GM11168 (cell line): ENCODE results near the gene TTC8.

Experiments
- in situ Hi-C: fragments of 300-500 bp; cut with MboI; formaldehyde crosslinking; loops from one replicate; pipeline ENCODE4 v1.12.0; 2022; ENCODE audit warnings: low sequenced_read_pairs; ENCODE audit not compliant: unreplicated experiment

Gene TTC8

DNA sequence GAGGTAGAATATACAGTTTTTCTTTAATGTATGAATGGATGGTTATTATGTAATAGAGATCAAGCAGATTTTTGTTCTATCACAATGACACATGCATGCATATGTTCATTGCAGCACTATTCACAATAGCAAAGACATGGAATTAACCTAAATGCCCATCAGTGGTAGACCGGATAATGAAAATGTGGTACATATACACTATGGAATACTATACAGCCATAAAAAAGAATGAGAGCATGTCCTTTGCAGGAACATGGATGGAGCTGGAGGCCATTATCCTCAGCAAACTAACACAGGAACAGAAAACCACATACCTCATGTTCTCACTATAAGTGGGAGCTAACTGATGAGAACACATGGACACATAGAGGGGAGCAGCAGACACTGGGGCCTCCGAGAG is 34.7 kb downstream of the TTC8 start:
- in situ Hi-C loops: loop anchor here (25.0 kb wide), 1 partner anchor 197 kb away; no protein-coding TSS in a partner anchor

DNA sequence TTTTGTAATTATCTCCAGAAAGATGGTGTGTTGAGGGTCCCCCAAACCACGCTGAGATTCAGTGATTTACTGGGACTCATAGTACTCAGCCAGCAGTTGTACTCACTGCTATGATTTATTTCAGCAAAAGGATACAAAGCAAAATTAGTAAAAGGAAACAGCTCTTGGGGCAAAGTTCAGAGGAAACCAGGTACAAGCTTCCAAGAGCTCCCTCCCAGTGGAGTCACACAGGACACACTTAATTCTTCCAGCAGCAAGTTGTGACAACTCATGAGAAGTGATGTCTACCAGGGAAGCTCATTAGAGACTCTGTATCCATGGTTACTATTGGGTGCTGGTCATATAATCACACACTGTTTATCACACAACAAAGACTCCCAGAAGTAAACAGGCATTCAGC is 38.7 kb downstream of the TTC8 start:
- in situ Hi-C loops: loop anchor here (25.0 kb wide), 1 partner anchor 201 kb away; no protein-coding TSS in a partner anchor

DNA sequence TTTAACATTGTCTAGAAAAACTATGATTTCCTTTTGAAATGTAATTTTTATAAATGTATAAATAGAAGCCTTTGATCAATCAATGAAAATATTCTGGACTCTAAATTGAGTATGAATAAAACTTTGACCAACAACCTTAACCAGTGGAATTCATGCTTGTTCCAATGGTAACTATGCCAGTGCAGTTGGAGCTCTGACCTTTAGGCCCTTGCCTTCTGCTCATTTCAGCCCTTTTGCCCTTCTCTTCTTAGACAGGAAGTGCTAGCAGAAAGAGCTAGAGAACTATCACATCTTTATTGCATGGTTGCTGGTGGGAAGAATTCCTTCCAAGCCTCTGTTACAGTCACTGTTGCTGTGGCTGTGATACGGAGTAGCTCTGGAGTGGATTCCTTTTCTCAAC is 39.7 kb downstream of the TTC8 start:
- in situ Hi-C loops: loop anchor here (25.0 kb wide), 1 partner anchor 202 kb away; no protein-coding TSS in a partner anchor

DNA sequence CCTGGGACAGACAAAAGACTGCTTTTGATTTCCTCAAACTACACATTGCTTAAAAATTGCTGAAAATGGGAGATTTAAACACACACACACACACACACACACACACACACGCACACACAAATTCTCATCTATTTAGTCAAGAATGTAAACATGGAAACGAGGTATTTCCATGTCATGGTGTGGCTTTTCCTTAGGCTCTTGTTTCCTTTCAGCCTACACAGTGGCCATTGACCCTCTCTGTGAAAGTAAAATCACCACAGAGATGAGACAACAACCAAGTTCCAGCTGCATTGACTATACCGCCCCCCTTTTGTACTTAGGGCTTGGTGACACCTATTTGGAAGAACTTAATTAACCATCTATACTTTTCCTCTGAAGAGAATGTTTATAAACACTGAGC is 41.9 kb downstream of the TTC8 start:
- in situ Hi-C loops: loop anchor here (25.0 kb wide), 1 partner anchor 204 kb away; no protein-coding TSS in a partner anchor

DNA sequence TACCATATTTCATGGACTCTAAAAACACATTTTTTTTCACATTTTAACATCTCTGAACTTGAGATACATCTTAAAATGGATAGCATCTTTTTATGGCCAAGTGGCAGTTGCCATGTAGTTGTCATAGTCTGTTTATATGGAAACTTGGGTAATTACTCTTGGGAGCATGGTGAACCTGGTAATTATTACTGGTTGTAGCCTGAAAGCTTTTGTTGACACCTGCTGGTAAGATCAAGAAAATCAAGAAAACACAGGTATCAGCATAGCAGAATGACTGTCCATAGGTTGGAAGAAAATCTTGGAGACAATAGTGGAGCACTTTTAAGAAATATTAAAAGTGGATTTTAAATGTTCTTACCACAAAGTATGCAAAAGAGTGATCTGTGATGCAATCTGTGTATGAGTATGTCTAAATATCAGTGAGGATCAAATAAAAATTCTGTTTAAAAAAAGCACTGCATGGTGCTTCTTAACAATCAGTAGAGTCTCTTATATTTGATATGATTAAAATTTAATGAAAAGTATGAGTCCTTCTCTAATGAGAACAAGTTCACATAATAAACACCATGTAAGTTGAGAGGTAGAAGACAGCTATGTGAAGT is 44.2 kb downstream of the TTC8 start:
- in situ Hi-C loops: loop anchor here (25.0 kb wide), 1 partner anchor 206 kb away; no protein-coding TSS in a partner anchor

DNA sequence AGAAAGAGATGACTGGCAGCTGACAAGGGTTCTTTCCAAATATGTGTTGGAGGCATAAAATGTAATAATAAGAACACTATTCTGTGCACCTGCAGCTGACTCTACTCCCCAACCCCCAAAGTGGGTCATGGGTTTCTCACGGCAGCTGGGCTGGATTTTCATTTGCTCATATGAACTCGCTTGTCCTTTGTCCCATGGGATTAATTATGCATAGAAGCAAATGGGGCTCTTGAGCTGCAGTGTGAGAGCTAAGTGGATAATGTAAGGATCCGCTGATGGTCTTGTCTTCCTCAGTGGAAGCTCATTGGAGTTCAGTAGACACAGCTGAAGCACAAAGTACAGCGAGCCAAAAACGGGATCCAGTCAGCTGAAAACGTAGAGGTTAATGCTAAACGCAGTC is 46.3 kb downstream of the TTC8 start:
- in situ Hi-C loops: loop anchor here (25.0 kb wide), 1 partner anchor 208 kb away; no protein-coding TSS in a partner anchor

DNA sequence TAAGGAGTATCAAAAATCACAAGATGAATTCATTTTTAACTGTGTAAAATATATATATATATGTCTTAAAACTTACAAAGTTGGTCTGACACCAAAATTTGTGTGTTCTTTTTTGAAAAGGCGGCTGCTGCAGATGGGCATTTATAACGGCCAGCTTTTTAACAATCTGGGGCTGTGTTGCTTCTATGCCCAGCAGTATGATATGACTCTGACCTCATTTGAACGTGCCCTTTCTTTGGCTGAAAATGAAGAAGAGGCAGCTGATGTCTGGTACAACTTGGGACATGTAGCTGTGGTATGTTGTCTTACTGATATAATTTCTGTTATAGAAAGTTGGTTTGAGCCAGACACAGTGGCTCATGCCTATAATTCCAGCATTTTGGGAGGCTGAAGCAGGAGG is 47.0 kb downstream of the TTC8 start:
- in situ Hi-C loops: loop anchor here (25.0 kb wide), 1 partner anchor 209 kb away; no protein-coding TSS in a partner anchor

DNA sequence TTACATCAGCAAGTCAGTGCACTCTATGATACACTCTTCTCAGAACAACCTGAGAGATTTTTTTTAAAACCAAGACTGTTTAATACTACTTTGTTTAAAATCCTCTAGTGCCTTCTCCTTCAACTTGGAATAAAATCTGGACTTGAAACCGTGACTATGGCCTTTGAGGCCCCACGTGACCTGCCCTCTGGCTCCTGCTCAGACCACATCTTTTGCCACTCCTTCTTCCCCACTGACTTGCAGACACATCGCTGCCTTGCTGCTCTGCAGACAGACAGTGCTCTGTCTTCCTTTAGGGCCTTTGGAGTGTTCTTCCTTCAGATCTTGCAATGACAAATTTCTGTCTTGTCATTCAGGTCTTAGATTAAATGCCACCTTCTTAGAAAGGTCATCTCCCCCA is 48.5 kb downstream of the TTC8 start:
- in situ Hi-C loops: loop anchor here (25.0 kb wide), 1 partner anchor 211 kb away; no protein-coding TSS in a partner anchor

DNA sequence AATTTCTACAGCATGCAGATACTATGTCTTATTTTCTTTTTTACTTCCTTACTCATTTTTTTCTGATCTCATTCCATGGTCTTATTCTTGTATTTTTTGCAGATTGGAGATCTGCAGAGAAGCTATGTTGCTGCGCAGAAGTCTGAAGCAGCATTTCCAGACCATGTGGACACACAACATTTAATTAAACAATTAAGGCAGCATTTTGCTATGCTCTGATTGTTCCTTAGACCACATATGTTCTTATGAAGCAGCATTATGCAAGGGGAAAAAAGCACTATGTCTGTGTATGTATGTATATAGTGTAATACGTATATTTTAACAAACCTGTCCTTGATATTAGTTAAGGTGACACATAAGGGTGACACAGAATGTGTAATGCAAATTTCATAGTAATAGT is 52.7 kb downstream of the TTC8 start:
- in situ Hi-C loops: no loop called here

DNA sequence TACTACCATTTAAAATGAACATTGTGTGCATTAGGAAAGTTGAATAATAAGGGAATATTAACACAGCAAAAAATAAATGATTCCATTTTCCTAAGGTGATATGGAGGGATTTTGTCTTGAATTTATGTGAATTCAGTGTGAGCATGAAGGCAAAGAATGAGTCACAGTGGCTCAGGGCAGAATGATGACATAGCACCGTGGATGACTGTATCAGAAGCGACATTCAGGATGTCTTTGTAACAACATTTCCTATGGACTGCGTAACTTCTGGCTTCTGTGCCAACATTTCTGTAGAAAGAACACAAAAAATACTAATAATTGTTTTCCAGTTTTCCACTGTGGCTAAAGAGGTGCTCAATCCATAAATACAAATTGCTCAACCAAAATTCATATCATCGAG is 54.6 kb downstream of the TTC8 start:
- in situ Hi-C loops: no loop called here

DNA sequence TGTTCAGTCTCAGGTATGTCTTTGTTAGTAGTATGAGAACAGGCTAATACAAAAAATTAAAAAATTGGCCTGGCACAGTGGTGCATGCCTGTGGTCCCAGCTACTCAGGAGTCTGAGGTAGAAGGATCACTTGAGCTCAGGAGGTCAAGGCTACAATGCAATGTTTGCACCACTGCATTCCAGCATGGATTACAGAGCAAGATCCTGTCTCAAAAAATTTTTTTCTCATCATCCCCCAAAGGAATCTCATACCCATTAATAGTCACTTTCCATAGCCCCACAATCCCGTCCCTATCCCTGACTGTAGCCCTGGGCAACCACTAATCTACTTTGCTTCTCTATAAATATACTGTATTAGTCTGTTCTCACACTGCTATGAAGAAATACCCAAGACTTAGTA is 57.8 kb downstream of the TTC8 start:
- in situ Hi-C loops: no loop called here

DNA sequence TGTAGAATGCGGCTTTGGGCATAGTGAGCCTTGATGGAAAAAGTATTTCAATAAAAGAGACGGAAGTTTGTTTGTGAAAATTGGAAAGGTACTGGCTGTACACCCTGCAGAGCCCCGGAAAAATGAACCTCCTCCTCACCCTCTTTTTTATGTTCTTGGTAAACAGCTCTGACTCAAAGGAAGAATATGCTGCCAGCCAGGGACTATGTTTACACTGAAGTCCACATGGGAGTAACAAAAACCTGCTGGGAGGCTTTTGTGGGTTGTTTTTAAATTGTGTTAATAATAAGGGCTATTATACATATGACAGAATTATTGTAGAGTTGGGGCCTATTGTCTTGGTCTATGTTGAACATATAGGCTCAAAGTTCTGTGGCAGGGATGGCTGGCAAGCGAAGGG is 70.7 kb downstream of the TTC8 start:
- in situ Hi-C loops: no loop called here

DNA sequence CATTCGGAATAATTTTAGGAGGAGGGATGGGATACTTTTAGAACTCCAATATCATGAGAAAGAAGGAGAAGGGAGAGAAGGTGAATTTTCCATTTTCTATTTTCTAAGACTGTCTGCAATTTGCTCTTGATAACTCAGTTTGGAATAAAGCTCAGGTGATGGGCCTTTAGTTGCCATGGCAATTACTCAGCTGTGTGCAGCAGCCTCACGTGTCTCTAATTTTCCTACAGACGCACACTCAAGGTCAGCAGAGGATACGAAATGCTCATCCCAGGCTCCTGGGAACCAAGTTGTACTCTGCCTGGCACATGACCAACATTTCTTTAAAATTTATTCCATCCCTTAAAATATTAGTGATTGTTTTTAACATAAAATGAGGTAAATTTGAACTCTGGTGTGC is 76.7 kb downstream of the TTC8 start:
- in situ Hi-C loops: no loop called here

DNA sequence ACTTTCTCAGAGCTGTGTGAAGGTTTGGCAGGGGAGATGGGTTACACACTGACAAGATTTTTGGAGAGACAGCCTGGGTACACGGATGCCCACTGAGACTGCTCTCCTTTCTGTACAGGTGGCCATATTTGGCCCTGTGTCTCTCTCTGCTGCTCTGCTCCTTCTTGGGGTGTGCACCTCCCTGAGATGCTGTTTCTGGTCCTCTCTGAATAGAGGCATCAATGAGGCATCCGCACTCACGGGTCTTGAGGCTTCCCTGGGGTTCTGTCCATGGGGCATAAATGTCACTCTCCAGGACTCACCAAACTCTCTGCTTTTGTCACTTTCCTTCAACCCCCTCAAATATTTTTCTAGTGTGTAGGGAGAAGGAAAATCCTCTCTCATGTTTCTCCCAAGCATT is 77.5 kb downstream of the TTC8 start:
- in situ Hi-C loops: no loop called here

DNA sequence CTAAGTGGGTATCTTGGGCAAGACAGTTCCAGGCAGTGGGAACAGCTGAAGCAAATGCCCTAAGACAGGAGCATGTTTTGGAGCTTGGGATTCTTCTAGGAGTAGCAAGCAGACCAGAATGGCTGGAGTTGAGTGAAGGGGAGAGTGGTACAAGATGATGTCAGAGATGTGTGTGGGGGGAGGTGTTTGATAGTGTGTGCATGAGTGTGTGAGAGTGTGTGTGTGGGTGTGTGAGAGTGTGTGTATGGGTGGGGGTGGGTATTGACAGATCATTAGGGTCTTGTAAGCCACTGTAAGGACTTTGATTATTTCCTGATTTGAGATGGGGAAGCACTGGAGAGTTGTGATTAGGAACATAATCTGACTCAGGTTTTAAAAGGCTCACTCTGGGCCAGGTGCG is 78.4 kb downstream of the TTC8 start:
- in situ Hi-C loops: no loop called here

DNA sequence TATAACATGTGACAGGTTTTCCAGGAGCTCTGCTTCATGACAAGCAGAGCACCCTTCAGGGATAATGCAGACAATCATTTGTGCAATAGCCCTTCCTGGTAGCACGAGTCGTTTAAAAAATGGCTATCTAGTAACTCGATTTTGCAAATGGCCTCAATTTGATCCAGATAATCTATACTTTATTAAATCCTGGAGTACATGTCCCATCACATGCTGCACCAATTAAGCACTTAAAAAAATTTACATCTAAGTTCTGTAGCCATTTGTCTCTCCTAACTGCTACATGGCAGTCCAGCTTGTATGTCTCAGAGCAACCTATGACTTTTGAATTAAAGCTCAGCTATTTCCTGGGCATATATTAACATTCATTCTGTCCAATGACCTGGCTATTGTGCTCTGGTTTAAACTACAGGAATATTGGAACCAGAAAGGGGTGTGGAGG is 79.8 kb downstream of the TTC8 start:
- in situ Hi-C loops: no loop called here

DNA sequence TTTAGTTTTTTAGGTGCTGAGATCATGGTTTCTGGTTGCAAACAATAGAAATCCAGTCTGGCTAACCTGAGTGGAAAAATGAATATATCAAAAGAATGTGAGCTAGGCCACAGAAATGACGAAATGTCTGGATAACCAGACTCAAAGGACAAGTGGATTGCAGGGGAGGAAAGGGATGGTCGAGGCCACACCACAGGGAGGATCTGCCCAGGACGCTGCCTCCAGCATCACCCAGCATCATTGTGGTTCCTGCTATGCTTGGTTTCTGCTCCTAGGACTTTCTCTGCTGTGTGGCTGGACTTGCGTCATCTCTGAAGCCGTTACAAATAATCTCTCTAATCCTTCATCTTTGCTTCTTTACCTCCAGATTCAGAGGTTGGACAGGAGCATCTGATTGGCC is 80.4 kb downstream of the TTC8 start:
- in situ Hi-C loops: no loop called here

DNA sequence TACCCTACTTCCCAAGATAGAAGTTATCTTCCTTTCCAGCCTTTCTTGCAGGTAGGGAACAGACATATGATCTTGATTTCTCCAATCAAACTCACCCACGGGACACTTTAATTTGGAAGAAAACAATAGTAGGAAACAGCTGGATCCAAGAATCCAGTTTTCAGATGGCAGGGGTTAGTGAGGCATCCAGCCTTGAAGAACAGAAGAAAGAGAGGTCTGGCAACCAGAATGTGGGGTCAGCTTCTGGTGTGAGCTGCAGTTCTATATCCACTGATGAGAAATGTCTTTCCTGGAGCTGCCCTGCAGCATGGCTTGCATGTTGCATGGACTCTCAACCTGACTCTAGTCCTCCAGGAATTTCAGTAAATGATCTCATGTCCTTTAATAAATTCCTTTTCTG is 83.8 kb downstream of the TTC8 start:
- in situ Hi-C loops: no loop called here

DNA sequence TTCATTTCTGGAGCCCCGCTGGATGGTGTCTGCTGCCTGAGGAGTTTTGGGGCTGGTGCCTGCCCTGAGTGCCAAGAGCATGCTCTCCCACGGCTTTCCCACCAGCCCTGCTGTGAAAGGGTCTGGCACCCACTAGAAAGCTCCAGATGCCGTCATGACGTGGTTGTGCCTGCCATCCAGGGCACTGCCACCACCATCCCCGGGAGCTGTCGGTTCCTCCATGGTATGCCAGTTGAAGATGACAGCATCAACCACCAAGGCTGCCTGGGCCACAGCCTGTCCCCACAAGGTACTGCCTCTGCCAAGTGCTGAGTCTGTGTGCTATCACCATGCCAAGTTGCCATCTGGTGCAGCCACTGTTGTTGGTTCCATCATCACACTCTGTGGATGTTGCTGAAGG is 85.9 kb downstream of the TTC8 start:
- in situ Hi-C loops: no loop called here

DNA sequence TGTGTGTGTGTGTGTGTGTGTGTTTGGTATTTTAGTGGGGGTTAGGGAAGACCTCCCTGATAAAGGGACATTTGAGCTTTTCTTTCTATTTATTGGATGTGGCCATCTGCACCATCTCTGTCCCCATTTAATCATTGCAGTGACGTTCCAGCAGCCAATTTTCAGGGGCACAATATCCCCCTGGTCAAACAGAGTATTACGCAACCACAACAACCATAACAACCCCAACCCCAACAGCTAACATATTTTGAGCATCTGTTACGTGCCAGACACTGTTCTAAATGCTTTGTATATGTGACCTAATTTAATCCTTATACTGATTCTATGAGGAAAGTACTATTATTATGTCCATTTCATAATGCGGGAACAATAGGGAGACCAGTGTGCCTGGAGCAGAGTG is 87.4 kb downstream of the TTC8 start:
- in situ Hi-C loops: no loop called here

DNA sequence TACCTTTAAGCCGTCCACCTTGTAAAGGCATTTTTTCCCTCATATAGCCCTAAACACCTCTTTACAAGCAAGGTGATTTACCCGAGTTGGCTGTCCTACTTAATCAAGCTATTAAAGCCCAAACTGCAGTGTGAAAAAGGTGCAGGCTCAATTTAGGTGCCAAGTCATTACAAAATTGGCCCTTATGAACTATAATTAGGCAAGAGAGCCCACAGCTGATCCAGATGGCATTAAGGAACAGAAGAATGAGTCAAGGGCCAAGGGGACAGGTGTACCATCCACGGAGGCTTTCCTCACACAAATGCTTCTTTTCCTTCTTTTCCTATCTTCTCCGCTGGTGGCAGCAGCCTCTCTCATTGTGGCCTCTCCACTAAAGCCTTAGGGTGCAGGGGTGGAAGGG is 90.5 kb downstream of the TTC8 start:
- in situ Hi-C loops: no loop called here

DNA sequence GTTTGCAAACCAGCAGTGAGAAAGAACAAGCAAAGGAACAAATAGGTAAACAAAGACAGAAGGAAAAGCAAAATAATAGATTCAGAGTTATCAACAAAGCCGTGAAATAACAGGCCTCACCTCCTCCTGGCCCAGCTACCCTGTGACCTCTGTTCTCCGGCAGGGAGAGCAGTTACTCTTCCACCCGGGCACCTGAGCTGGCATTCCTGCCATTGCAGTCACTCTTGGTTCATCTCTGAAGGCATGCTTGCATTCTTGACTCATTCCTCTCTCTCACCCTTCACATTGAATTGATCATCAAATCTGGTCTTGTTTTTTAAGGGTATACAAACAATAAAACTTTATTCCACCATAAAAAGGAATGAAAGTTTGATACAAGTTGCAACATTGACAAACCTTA is 95.1 kb downstream of the TTC8 start:
- in situ Hi-C loops: no loop called here
